HepG2 (cell line): Measurements from ENCODE around the gene SLC25A52. TPM values are rescaled to one million over a fixed set of nuclear protein-coding genes. Genes with fewer than 3 reads are reported as not detected.

Experiments used
- ATAC-seq: fragments of 200-7000 bp; cut with Tn5 transposase; 3 replicates; pipeline ENCODE4 v1.9.1; 2020; ENCODE audit warnings: mild to moderate bottlenecking, moderate library complexity
- BruUV-seq: library from RNA; stranded (reverse); fragments of 400-500 nt; replicated peaks from 2 replicates; lab custom pipeline; 2021; lab: Mats Ljungman, UMichigan
- CTCF ChIA-PET: fragments of 300-600 bp; formaldehyde crosslinking; extraction: SDS; loops from one replicate; lab custom pipeline; 2021; ENCODE audit warnings: low total read pairs, inconsistent platforms, low intra/inter-chr PET ratio; lab: Yijun Ruan, JAX
- POLR2A ChIA-PET: fragments of 350-600 bp; sonication (Branson Sonifier 250); formaldehyde crosslinking; loops from one replicate; lab custom pipeline; 2020; ENCODE audit warnings: antibody characterized with exemption, inconsistent platforms; lab: Yijun Ruan, JAX
- DNase-seq: peaks from one replicate; pipeline ENCODE4 v3.0.0-alpha.2; 2015; ENCODE audit warnings: low spot score
- FAIRE-seq: peaks from 3 replicates; lab custom pipeline; 2011; peaks lifted over from hg19 to GRCh38; lab: Jason Lieb, UNC
- H2AFZ ChIP-seq: one replicate; pipeline ENCODE4 v1.6.1; 2011; ENCODE audit warnings: low read length, inconsistent platforms
- H3K27ac ChIP-seq: fragments of 300-600 bp; 3 replicates; pipeline ENCODE4 v1.8.0; 2011; ENCODE audit warnings: mixed run types, mild to moderate bottlenecking, mixed read lengths, low read length, inconsistent platforms; ENCODE audit not compliant: insufficient read depth; ENCODE audit errors: extremely low read length
- H3K27me3 ChIP-seq, 2 experiments: fragments of 200-600 bp in 1 of 2; 2 replicates in 1 of 2; 3 replicates in 1 of 2; pipeline versions ENCODE4 v1.6.0 to v1.8.0; 2011; ENCODE audit warnings: low read length in 2 of 2, mild to moderate bottlenecking in 2 of 2, moderate library complexity in 2 of 2, inconsistent platforms in 1 of 2; ENCODE audit not compliant: insufficient read depth in 2 of 2, control insufficient read depth in 1 of 2
- H3K36me3 ChIP-seq, 2 experiments: fragments of 200-600 bp in 1 of 2; replicated peaks in 1 of 2; 2 replicates in 1 of 2; 3 replicates in 1 of 2; pipeline versions ENCODE4 v1.5.1 to v1.8.0; 2011; ENCODE audit warnings: low read length in 2 of 2, inconsistent platforms in 1 of 2; ENCODE audit not compliant: insufficient read depth in 2 of 2, control insufficient read depth in 1 of 2
- H3K4me1 ChIP-seq: 2 replicates; pipeline ENCODE4 v1.5.1; 2012; ENCODE audit warnings: low read length, inconsistent platforms; ENCODE audit not compliant: insufficient read depth
- H3K4me2 ChIP-seq: 2 replicates; pipeline ENCODE4 v1.6.0; 2011; ENCODE audit warnings: low read depth, low read length, inconsistent platforms
- H3K4me3 ChIP-seq, 3 experiments: fragments of 200-600 bp in 1 of 3; sonication (generic), shearing (Covaris generic) in 1 of 3; replicated peaks in 1 of 3; 2 replicates each; pipeline ENCODE4 v1.5.1; 2011 to 2016; ENCODE audit warnings: low read length in 3 of 3, inconsistent platforms in 2 of 3, low read depth in 2 of 3, mild to moderate bottlenecking in 2 of 3, control low read depth in 1 of 3, mixed read lengths in 1 of 3; ENCODE audit not compliant: insufficient read depth in 1 of 3
- H3K79me2 ChIP-seq: one replicate; pipeline ENCODE4 v1.6.1; 2011; ENCODE audit warnings: low read length, inconsistent platforms; ENCODE audit not compliant: insufficient read depth
- H3K9ac ChIP-seq: 2 replicates; pipeline ENCODE4 v1.6.0; 2011; ENCODE audit warnings: mild to moderate bottlenecking, low read depth, low read length, inconsistent platforms; ENCODE audit not compliant: insufficient read depth
- H3K9me3 ChIP-seq: 2 replicates; pipeline ENCODE4 v1.5.1; 2012; ENCODE audit warnings: mild to moderate bottlenecking, low read length
- H4K20me1 ChIP-seq: 2 replicates; pipeline ENCODE4 v1.6.0; 2011; ENCODE audit warnings: inconsistent platforms, mild to moderate bottlenecking, low read length, moderate library complexity; ENCODE audit not compliant: insufficient read depth
- BORCS8-MEF2B ChIP-seq: sonication (generic); formaldehyde crosslinking; IDR thresholded peaks from 2 replicates; pipeline ENCODE4 v1.8.0; 2022; ENCODE audit warnings: mild to moderate bottlenecking, missing genetic modification reagents
- ELF4 ChIP-seq: sonication (generic); formaldehyde crosslinking; IDR thresholded peaks from 2 replicates; pipeline ENCODE4 v1.5.0; 2020; ENCODE audit warnings: missing genetic modification reagents, mild to moderate bottlenecking, moderate library complexity, borderline replicate concordance
- FOXA1 ChIP-seq, 2 experiments: fragments of 450-650 bp in 1 of 2; sonication (generic) in 1 of 2; formaldehyde crosslinking in 1 of 2; IDR thresholded peaks; 2 replicates each; pipeline versions ENCODE4 v1.4.0 to v1.6.1; 2016 to 2020; ENCODE audit warnings: missing genetic modification reagents in 1 of 2
- JDP2 ChIP-seq: sonication (generic); formaldehyde crosslinking; IDR thresholded peaks from 2 replicates; pipeline ENCODE4 v1.8.1; 2022; ENCODE audit warnings: missing genetic modification reagents, borderline replicate concordance
- MAX ChIP-seq: IDR thresholded peaks from 2 replicates; pipeline ENCODE4 v1.6.1; 2012; ENCODE audit warnings: inconsistent platforms
- MNT ChIP-seq: fragments of 450-650 bp; IDR thresholded peaks from 2 replicates; pipeline ENCODE4 v1.6.1; 2016
- NFKBIZ ChIP-seq: IDR thresholded peaks from 2 replicates; pipeline ENCODE4 v1.6.1; 2018; ENCODE audit warnings: missing genetic modification reagents, missing compliant biosample characterization
- RBAK ChIP-seq: sonication (generic); formaldehyde crosslinking; IDR thresholded peaks from 2 replicates; pipeline ENCODE4 v1.5.1; 2020; ENCODE audit warnings: mild to moderate bottlenecking, missing genetic modification reagents
- SALL1 ChIP-seq: sonication (generic); formaldehyde crosslinking; IDR thresholded peaks from 2 replicates; pipeline ENCODE4 v1.8.0; 2022; ENCODE audit warnings: mild to moderate bottlenecking, missing genetic modification reagents
- SRY ChIP-seq: sonication (generic); formaldehyde crosslinking; IDR thresholded peaks from 2 replicates; pipeline ENCODE4 v1.8.0; 2022; ENCODE audit warnings: mild to moderate bottlenecking, missing genetic modification reagents
- USF2 ChIP-seq, 2 experiments: sonication (generic) in 1 of 2; formaldehyde crosslinking in 1 of 2; IDR thresholded peaks; 2 replicates each; pipeline versions ENCODE4 v1.5.1 to v1.6.1; 2011 to 2020; ENCODE audit warnings: borderline replicate concordance in 1 of 2, low read depth in 1 of 2, low read length in 1 of 2, mild to moderate bottlenecking in 1 of 2, missing genetic modification reagents in 1 of 2, moderate library complexity in 1 of 2
- ZMYM4 ChIP-seq: sonication (generic); formaldehyde crosslinking; IDR thresholded peaks from 2 replicates; pipeline ENCODE4 v1.8.1; 2023; ENCODE audit warnings: mild to moderate bottlenecking, missing genetic modification reagents
- ZNF263 ChIP-seq: sonication (generic); formaldehyde crosslinking; IDR thresholded peaks from 2 replicates; pipeline ENCODE4 v1.4.0; 2020; ENCODE audit warnings: missing genetic modification reagents
- ZNF644 ChIP-seq: IDR thresholded peaks from 2 replicates; pipeline ENCODE4 v1.6.1; 2016; ENCODE audit warnings: low read depth
- ZNF687 ChIP-seq: sonication (generic); formaldehyde crosslinking; IDR thresholded peaks from 2 replicates; pipeline ENCODE4 v1.5.1; 2020; ENCODE audit warnings: mild to moderate bottlenecking, missing genetic modification reagents, moderate library complexity
- WGBS: methylation state at CpG from one replicate; pipeline ENCODE4 v1.1.6; 2017; ENCODE audit warnings: low lambda C conversion rate; 5-methylcytosine and 5-hydroxymethylcytosine counted together
- in situ Hi-C: cut with HindIII; loops from 2 replicates; pipeline ENCODE4 v1.10.0; 2017; ENCODE audit warnings: low pct_unique_long_range_greater_than_20kb; ENCODE audit not compliant: extremely low pct_ligation_motif_present
- intact Hi-C: fragments of 100-400 bp; cut with micrococcal nuclease; formaldehyde crosslinking; loops from one replicate; pipeline ENCODE4 v1.10.0; 2022; ENCODE audit not compliant: unreplicated experiment
- polyA plus RNA-seq, 8 experiments: library from polyadenylated mRNA; depleted of rRNA in 3 of 8; stranded (reverse) in 7 of 8; unstranded in 1 of 8; fragments of >200 nt; fragmentation: Illumina TruSeq in 4 of 8; extraction: Trizol in 4 of 8; gene quantifications; 2 replicates each; pipeline versions ENCODE4 v1.2.1 to v1.2.3, GENCODE V29; 2011 to 2016; ENCODE audit warnings: low read depth in 4 of 8, missing spikeins in 1 of 8, mixed read lengths in 1 of 8; ENCODE audit not compliant: insufficient read depth in 1 of 8
- total RNA-seq, 5 experiments: library from RNA; depleted of rRNA; stranded (reverse); fragments of >200 nt; fragmentation: Illumina TruSeq; extraction: Trizol; gene quantifications; 2 replicates each; pipeline ENCODE4 v1.2.3, GENCODE V29; 2016; ENCODE audit warnings: low read depth in 1 of 5

Gene SLC25A52
- total and polyA plus RNA-seq, 2 of the 13 experiments (the other 11 are each of a cell fraction or from before 2014, with no cell fraction given): 0.46 TPM; not detected in 1

GRCh38 chr18:31789409-31789808 lies 28.7 kb upstream of the SLC25A52 start:
- H3K4me2 ChIP-seq: peak overlapping the region; percentile 10; the same call in 1 of the 2 replicates
- H3K9me3 ChIP-seq: no peaks in the 10 kb centered on the region
- H3K9ac ChIP-seq: no peak overlapping the region
- no peak overlapping the region for H3K4me3 ChIP-seq
- no peak overlapping the region for H3K27ac ChIP-seq
- no peaks in the 10 kb centered on the region for H3K79me2 ChIP-seq
- intact Hi-C loops (no loop called here), in situ Hi-C loops (no loop called here)
- no peaks in the 10 kb centered on the region for H4K20me1 ChIP-seq
- CTCF ChIA-PET: no interaction called here
- H3K4me1 ChIP-seq: peaks cover 32% of the 10 kb centered on the region
- peak; percentile 35 for ATAC-seq
- no peaks in the 10 kb centered on the region for H3K27me3 ChIP-seq
- H3K36me3 ChIP-seq: no peaks in the 10 kb centered on the region
- no peak for TF ChIP-seq ELF4 (CRISPR knock-in tag)
- peak; percentile 51; the same call in 1 of the 2 replicates for TF ChIP-seq MNT
- TF ChIP-seq NFKBIZ (CRISPR knock-in tag): no peak
- TF ChIP-seq SRY (CRISPR knock-in tag): no peak
- 0 out of 2 replicates have a peak, but pooled peaks have one; percentile 28 for TF ChIP-seq ZNF263 (CRISPR knock-in tag)
- TF ChIP-seq SALL1 (CRISPR knock-in tag): peak; percentile 50
- no peak for TF ChIP-seq RBAK (CRISPR knock-in tag)
- TF ChIP-seq USF2 (IDR thresholded peaks at IDR 0.05; ENCODE audit: low read depth, low read length): 0 out of 2 replicates have a peak, but pooled peaks have one; percentile 3
- no peak for TF ChIP-seq USF2 (CRISPR knock-in tag; IDR thresholded peaks at IDR 0.05; ENCODE audit: borderline replicate concordance)
- peak; percentile 61 for TF ChIP-seq ZNF687 (CRISPR knock-in tag)
- peak; percentile 28; the same call in 1 of the 2 replicates for TF ChIP-seq ZNF644 (CRISPR knock-in tag)
- TF ChIP-seq FOXA1 (IDR thresholded peaks at IDR 0.05): no peak
- peak; percentile 27; the same call in 1 of the 2 replicates for TF ChIP-seq FOXA1 (CRISPR knock-in tag; IDR thresholded peaks at IDR 0.05)
- TF ChIP-seq BORCS8-MEF2B: peak; percentile 35; the same call in 1 of the 2 replicates
- TF ChIP-seq ZMYM4 (CRISPR knock-in tag): peak; percentile 50; the same call in 1 of the 2 replicates
- no peak for TF ChIP-seq JDP2 (CRISPR knock-in tag)
- TF ChIP-seq MAX: peak; percentile 82
- TF ChIP-seq, all 625 proteins: peak for 10
- POLR2A ChIA-PET: no interaction called here
- H2AFZ ChIP-seq: peak overlapping the region; percentile 78
- DNase-seq (peak; percentile 28), FAIRE-seq (no peak)
- 24% methylated on average over 9 of the region's 10 CpGs for WGBS
- BruUV-seq: no TSS peak
